B cell (primary cell): ENCODE data around the gene TBX18. TPM values are rescaled to one million over a fixed set of nuclear protein-coding genes. Genes with fewer than 3 reads are reported as not detected.

Experiments
- ATAC-seq: fragments of 200-7000 bp; cut with Tn5 transposase; one replicate; pipeline ENCODE4 v1.10.0; 2021; ENCODE audit warnings: low read depth, mild to moderate bottlenecking, moderate number of reproducible peaks, moderate library complexity
- CTCF ChIA-PET: fragments of 350-600 bp; sonication (Branson Sonifier 250); formaldehyde crosslinking; loops from one replicate; lab custom pipeline; 2021; ENCODE audit warnings: antibody characterized with exemption, inconsistent platforms; lab: Charles Lee
- POLR2A ChIA-PET: fragments of 350-600 bp; sonication (Branson Sonifier 250); formaldehyde crosslinking; loops from one replicate; lab custom pipeline; 2021; ENCODE audit warnings: antibody characterized with exemption; lab: Charles Lee
- DNase-seq: peaks from one replicate; pipeline ENCODE4 v3.0.0; 2013
- H2AFZ ChIP-seq: 2 replicates; pipeline ENCODE4 v1.6.1; 2012; ENCODE audit warnings: mild to moderate bottlenecking, low read depth, low read length; ENCODE audit not compliant: insufficient read depth, poor library complexity, severe bottlenecking
- H3K27ac ChIP-seq, 2 donors: 1 replicate in 1 of 2; 2 replicates in 1 of 2; pipeline ENCODE4 v1.5.1; 2012 to 2013; ENCODE audit warnings: low read length in 2 of 2, mild to moderate bottlenecking in 2 of 2, moderate library complexity in 1 of 2
- H3K27me3 ChIP-seq, 4 experiments: fragments of 200-600 bp in 1 of 4; sonication (generic) in 1 of 4; replicated peaks in 1 of 4; 1 replicate in 2 of 4; 2 replicates in 2 of 4; pipeline versions ENCODE4 v1.6.1 to v1.7.0; 2013 to 2016; ENCODE audit warnings: low read length in 3 of 4, mild to moderate bottlenecking in 2 of 4, mixed read lengths in 1 of 4, moderate library complexity in 1 of 4; ENCODE audit not compliant: insufficient read depth in 4 of 4, control insufficient read depth in 3 of 4; ENCODE audit errors: control extremely low read depth in 1 of 4
- H3K36me3 ChIP-seq, 2 experiments: replicated peaks in 1 of 2; 1 replicate in 1 of 2; 2 replicates in 1 of 2; pipeline versions ENCODE4 v1.6.1 to v1.7.1; 2013; ENCODE audit warnings: low read length in 1 of 2; ENCODE audit not compliant: insufficient read depth in 2 of 2, control insufficient read depth in 1 of 2; ENCODE audit errors: control extremely low read depth in 1 of 2, extremely low read depth in 1 of 2
- H3K4me1 ChIP-seq, 2 donors: fragments of 200-600 bp in 1 of 2; sonication (generic) in 1 of 2; 1 replicate in 1 of 2; 2 replicates in 1 of 2; pipeline versions ENCODE4 v1.5.1 to v1.6.1; 2013 to 2017; ENCODE audit warnings: low read length in 2 of 2; ENCODE audit not compliant: control insufficient read depth in 2 of 2, insufficient read depth in 2 of 2
- H3K4me2 ChIP-seq: replicated peaks from 2 replicates; pipeline ENCODE3; 2012; ENCODE audit warnings: mild to moderate bottlenecking, low read depth, low read length; ENCODE audit not compliant: poor library complexity, severe bottlenecking
- H3K4me3 ChIP-seq, 5 experiments: fragments of 200-600 bp in 1 of 5; sonication (generic) in 1 of 5; 1 replicate in 3 of 5; 2 replicates in 2 of 5; pipeline versions ENCODE4 v1.5.1 to v1.7.0; 2011 to 2016; ENCODE audit warnings: low read length in 4 of 5, mild to moderate bottlenecking in 4 of 5, low read depth in 2 of 5, control low read depth in 1 of 5, moderate library complexity in 1 of 5; ENCODE audit not compliant: insufficient read depth in 1 of 5; ENCODE audit errors: control extremely low read depth in 1 of 5, extremely low read depth in 1 of 5
- H3K79me2 ChIP-seq: fragments of 200-600 bp; sonication (generic); one replicate; pipeline ENCODE4 v1.6.0; 2016; ENCODE audit warnings: low read length; ENCODE audit not compliant: control insufficient read depth, insufficient read depth
- H3K9ac ChIP-seq: fragments of 200-600 bp; sonication (generic); 2 replicates; pipeline ENCODE4 v1.6.1; 2017; ENCODE audit warnings: mild to moderate bottlenecking, low read length, moderate library complexity
- H3K9me3 ChIP-seq, 3 donors: one replicate each; pipeline versions ENCODE4 v1.6.1 to v1.7.1; 2013; ENCODE audit warnings: low read length in 2 of 3; ENCODE audit not compliant: control insufficient read depth in 2 of 3, insufficient read depth in 1 of 3; ENCODE audit errors: control extremely low read depth in 1 of 3
- H4K20me1 ChIP-seq: 2 replicates; pipeline ENCODE4 v1.6.0; 2012; ENCODE audit warnings: mild to moderate bottlenecking, low read length; ENCODE audit not compliant: insufficient read depth, control insufficient read depth, poor library complexity, severe bottlenecking
- H3K27ac Mint-ChIP-seq: one replicate; pipeline ENCODE4 v1.8.0; 2021; ENCODE audit warnings: mixed read lengths
- H3K27me3 Mint-ChIP-seq: one replicate; pipeline ENCODE4 v1.8.0; 2021; ENCODE audit warnings: mixed read lengths
- H3K4me1 Mint-ChIP-seq: one replicate; pipeline ENCODE4 v1.8.0; 2021; ENCODE audit warnings: mixed read lengths
- H3K4me3 Mint-ChIP-seq: one replicate; pipeline ENCODE4 v1.8.0; 2021; ENCODE audit warnings: mixed read lengths
- H3K9me3 Mint-ChIP-seq: one replicate; pipeline ENCODE4 v1.8.0; 2022; ENCODE audit warnings: mixed read lengths; ENCODE audit not compliant: insufficient read depth
- EZH2 ChIP-seq: IDR thresholded peaks from 2 replicates; pipeline ENCODE4 v1.6.1; 2012; ENCODE audit warnings: borderline replicate concordance, low read depth, mild to moderate bottlenecking, moderate library complexity, low read length; ENCODE audit not compliant: insufficient read depth, poor library complexity, severe bottlenecking
- WGBS: methylation state at CpG from one replicate; pipeline ENCODE4 v1.1.5; 2013; ENCODE audit warnings: missing lambda C conversion rate; ENCODE audit not compliant: insufficient coverage; 5-methylcytosine and 5-hydroxymethylcytosine counted together
- intact Hi-C: fragments of 100-400 bp; cut with micrococcal nuclease; formaldehyde crosslinking; loops from one replicate; pipeline ENCODE4 v1.10.0; 2022
- polyA plus RNA-seq: library from polyadenylated mRNA; depleted of rRNA; stranded (reverse); fragments of >200 nt; gene quantifications from 2 replicates; pipeline ENCODE4 v1.2.3, GENCODE V29; 2012
- total RNA-seq, 2 donors: library from RNA; stranded (reverse); fragments of 120-200 nt in 1 of 2; gene quantifications; 1 replicate in 1 of 2; 2 replicates in 1 of 2; pipeline versions ENCODE4 v1.2.3 to v1.2.4, GENCODE V29; 2013 to 2022
- TF ChIP-seq, protein P1 (sequence below): fragments of 200-600 bp; IDR thresholded peaks from one replicate; pipeline ENCODE4 v1.8.0; 2022; ENCODE audit warnings: antibody characterized with exemption, mild to moderate bottlenecking

TBX18 gene
- total and polyA plus RNA-seq, 2 donors (not counting 1 experiment from before 2014, with no cell fraction given) = not detected

DNA sequence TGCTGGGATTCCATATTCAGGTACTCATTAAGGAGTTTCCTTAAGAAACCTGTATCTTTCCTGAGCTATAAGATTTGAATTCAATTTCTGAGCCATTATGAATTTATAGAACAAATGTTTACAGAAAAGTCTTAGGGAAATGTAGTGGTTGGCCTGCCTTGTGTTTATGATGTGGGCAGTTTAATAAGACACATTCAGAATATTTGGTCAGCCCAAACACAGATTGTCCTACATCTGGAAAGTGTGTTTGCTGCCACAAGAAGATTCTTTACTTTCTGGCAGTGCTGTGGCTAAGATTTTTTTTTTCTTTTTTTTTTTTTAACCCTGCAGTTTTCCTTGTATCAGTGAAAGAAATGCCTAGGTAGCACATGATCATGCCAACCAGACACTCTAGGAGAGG lies 15.2 kb downstream of the TBX18 start:
- no peaks in the 10 kb centered on the region for H3K4me1 Mint-ChIP-seq
- POLR2A ChIA-PET = no interaction called here
- CTCF ChIA-PET = no interaction called here

DNA sequence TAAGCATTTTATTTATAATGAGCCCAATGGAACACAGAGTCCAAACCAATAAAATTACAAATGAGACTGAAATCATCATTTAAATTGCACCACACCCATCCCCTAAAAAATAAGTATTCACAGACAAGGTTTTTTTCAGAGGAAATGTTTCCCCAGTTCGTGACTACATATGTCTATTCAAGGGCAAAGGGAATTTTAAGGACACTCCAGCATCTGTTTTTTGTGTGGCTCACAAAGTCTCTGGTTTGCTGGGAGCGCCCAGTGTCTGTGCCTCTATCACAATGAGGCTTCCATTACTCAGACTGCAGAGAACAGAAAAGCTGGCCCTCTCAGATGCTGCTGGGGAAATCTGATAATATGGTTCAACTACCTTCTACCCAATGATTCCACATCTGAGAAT lies 16.0 kb downstream of the TBX18 start:
- WGBS = no CpG with 5 or more reads among the region's 2 CpGs
- H3K9me3 ChIP-seq = no peaks in the 10 kb centered on the region
- TF ChIP-seq, protein P1, sequence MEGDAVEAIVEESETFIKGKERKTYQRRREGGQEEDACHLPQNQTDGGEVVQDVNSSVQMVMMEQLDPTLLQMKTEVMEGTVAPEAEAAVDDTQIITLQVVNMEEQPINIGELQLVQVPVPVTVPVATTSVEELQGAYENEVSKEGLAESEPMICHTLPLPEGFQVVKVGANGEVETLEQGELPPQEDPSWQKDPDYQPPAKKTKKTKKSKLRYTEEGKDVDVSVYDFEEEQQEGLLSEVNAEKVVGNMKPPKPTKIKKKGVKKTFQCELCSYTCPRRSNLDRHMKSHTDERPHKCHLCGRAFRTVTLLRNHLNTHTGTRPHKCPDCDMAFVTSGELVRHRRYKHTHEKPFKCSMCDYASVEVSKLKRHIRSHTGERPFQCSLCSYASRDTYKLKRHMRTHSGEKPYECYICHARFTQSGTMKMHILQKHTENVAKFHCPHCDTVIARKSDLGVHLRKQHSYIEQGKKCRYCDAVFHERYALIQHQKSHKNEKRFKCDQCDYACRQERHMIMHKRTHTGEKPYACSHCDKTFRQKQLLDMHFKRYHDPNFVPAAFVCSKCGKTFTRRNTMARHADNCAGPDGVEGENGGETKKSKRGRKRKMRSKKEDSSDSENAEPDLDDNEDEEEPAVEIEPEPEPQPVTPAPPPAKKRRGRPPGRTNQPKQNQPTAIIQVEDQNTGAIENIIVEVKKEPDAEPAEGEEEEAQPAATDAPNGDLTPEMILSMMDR = no peak
- no peak for TF ChIP-seq EZH2
- no peaks in the 10 kb centered on the region for H3K36me3 ChIP-seq
- H3K79me2 ChIP-seq = no peaks in the 10 kb centered on the region
- ATAC-seq (no peak), DNase-seq (no peak)
- intact Hi-C loops = no loop called here
- H3K4me1 ChIP-seq = no peaks in the 10 kb centered on the region
- no peak overlapping the region for H3K4me3 Mint-ChIP-seq
- no peak overlapping the region for H3K27ac ChIP-seq
- H4K20me1 ChIP-seq = no peaks in the 10 kb centered on the region
- no peaks in the 10 kb centered on the region for H3K27me3 ChIP-seq
- no peak overlapping the region for H3K4me3 ChIP-seq
- no peaks in the 10 kb centered on the region for H3K4me1 Mint-ChIP-seq
- ChIA-PET POLR2A (no interaction called here), CTCF (no interaction called here)
- H3K9me3 Mint-ChIP-seq = no peaks in the 10 kb centered on the region
- no peak overlapping the region for H3K27ac Mint-ChIP-seq
- H3K4me2 ChIP-seq = no peak overlapping the region
- H2AFZ ChIP-seq = no peak overlapping the region
- no peak overlapping the region for H3K9ac ChIP-seq
- no peaks in the 10 kb centered on the region for H3K27me3 Mint-ChIP-seq

More for the DNA sequence above, 15.2 kb downstream of the TBX18 start:
- no peaks in the 10 kb centered on the region for H3K27me3 ChIP-seq
- intact Hi-C loops = no loop called here
- Mint-ChIP-seq H3K27me3 (no peaks in the 10 kb centered on the region), H3K9me3 (no peaks in the 10 kb centered on the region), H3K27ac (no peak overlapping the region), H3K4me3 (no peak overlapping the region)
- ATAC-seq = no peak
- H3K4me3 ChIP-seq = no peak overlapping the region
- no peaks in the 10 kb centered on the region for H4K20me1 ChIP-seq
- H3K4me1 ChIP-seq = no peaks in the 10 kb centered on the region
- no peak for DNase-seq
- no peak overlapping the region for H3K27ac ChIP-seq
- H3K4me2 ChIP-seq = no peak overlapping the region
- no peak for TF ChIP-seq EZH2
- TF ChIP-seq, protein P1 = no peak
- no peak overlapping the region for H3K9ac ChIP-seq
- no peaks in the 10 kb centered on the region for H3K79me2 ChIP-seq
- no peaks in the 10 kb centered on the region for H3K36me3 ChIP-seq
- no peaks in the 10 kb centered on the region for H3K9me3 ChIP-seq
- no peak overlapping the region for H2AFZ ChIP-seq
